Skeletal muscle tissue (tissue), 5 donors: ENCODE measurements around the gene NAALADL2. TPM values are rescaled to one million over a fixed set of nuclear protein-coding genes. Genes with fewer than 3 reads are reported as not detected.

Experiments
- H3K27ac ChIP-seq: one replicate; pipeline ENCODE4 v1.7.0; 2013; ENCODE audit warnings: mild to moderate bottlenecking, low read depth, low read length, inconsistent platforms
- H3K27me3 ChIP-seq, 3 donors: one replicate each; pipeline ENCODE4 v1.7.0; 2013; ENCODE audit warnings: low read length in 3 of 3; ENCODE audit not compliant: control insufficient read depth in 3 of 3, insufficient read depth in 3 of 3
- H3K36me3 ChIP-seq, 3 donors: one replicate each; pipeline ENCODE4 v1.7.0; 2013; ENCODE audit warnings: low read length in 3 of 3; ENCODE audit not compliant: control insufficient read depth in 3 of 3, insufficient read depth in 3 of 3
- H3K4me1 ChIP-seq, 3 donors: one replicate each; pipeline ENCODE4 v1.7.0; 2013; ENCODE audit warnings: low read length in 3 of 3, mild to moderate bottlenecking in 3 of 3; ENCODE audit not compliant: control insufficient read depth in 3 of 3, insufficient read depth in 3 of 3
- H3K4me3 ChIP-seq, 3 donors: one replicate each; pipeline ENCODE4 v1.7.0; 2013; ENCODE audit warnings: low read length in 3 of 3
- H3K9ac ChIP-seq, 3 donors: one replicate each; pipeline ENCODE4 v1.7.0; 2013; ENCODE audit warnings: low read length in 3 of 3, mild to moderate bottlenecking in 3 of 3, moderate library complexity in 2 of 3, low read depth in 1 of 3
- H3K9me3 ChIP-seq, 3 donors: one replicate each; pipeline ENCODE4 v1.7.0; 2013; ENCODE audit warnings: low read length in 3 of 3; ENCODE audit not compliant: control insufficient read depth in 3 of 3
- small RNA-seq: library from RNA; depleted of rRNA; stranded (forward); fragments of <200 nt; gene quantifications from one replicate; pipeline ENCODE3, GENCODE V24; 2014
- total RNA-seq: library from RNA; depleted of rRNA; stranded (reverse); fragments of >200 nt; gene quantifications from one replicate; pipeline ENCODE4 v1.2.3, GENCODE V29; 2014
- donor health status: Osteomylitis.

The NAALADL2 gene
- total RNA-seq, 1 donor from 2014 or later, result 17.7 TPM

GRCh38 chr3:175839366-175840005 lies 980.4 kb downstream of the NAALADL2 start:
- no peak overlapping the region for H3K9ac ChIP-seq
- no peaks in the 10 kb centered on the region for H3K36me3 ChIP-seq
- no peaks in the 10 kb centered on the region for H3K4me1 ChIP-seq
- H3K4me3 ChIP-seq, result no peak overlapping the region
- H3K9me3 ChIP-seq, result no peaks in the 10 kb centered on the region
- no peaks in the 10 kb centered on the region for H3K27me3 ChIP-seq
- no peak overlapping the region for H3K27ac ChIP-seq

GRCh38 chr3:175851541-175851940 lies 992.4 kb downstream of the NAALADL2 start:
- Histone ChIP-seq H3K4me1 (no peaks in the 10 kb centered on the region), H3K36me3 (no peaks in the 10 kb centered on the region), H3K27ac (no peak overlapping the region)

GRCh38 chr3:175852560-175852959 lies 993.4 kb downstream of the NAALADL2 start:
- Histone ChIP-seq H3K27me3 (no peaks in the 10 kb centered on the region), H3K9ac (no peak overlapping the region), H3K36me3 (no peaks in the 10 kb centered on the region), H3K27ac (no peak overlapping the region), H3K9me3 (no peaks in the 10 kb centered on the region), H3K4me1 (no peaks in the 10 kb centered on the region), H3K4me3 (no peak overlapping the region)

More at GRCh38 chr3:175851541-175851940, 992.4 kb downstream of the NAALADL2 start:
- Histone ChIP-seq H3K9ac (no peak overlapping the region), H3K9me3 (no peaks in the 10 kb centered on the region), H3K4me3 (no peak overlapping the region), H3K27me3 (no peaks in the 10 kb centered on the region)

GRCh38 chr3:175857666-175858270 lies 998.6 kb downstream of the NAALADL2 start:
- Histone ChIP-seq H3K4me3 (no peak overlapping the region), H3K27me3 (no peaks in the 10 kb centered on the region), H3K9ac (no peak overlapping the region), H3K9me3 (no peaks in the 10 kb centered on the region), H3K36me3 (no peaks in the 10 kb centered on the region), H3K27ac (no peak overlapping the region), H3K4me1 (no peaks in the 10 kb centered on the region)

Small RNA genes within 50 kb of the gene (small RNA-seq; reads per million reads assigned to genes)
- gene MIR4789 (not detected), gene RNU4-91P (not detected), gene RNU6-1233P (not detected), gene RNU6-1317P (not detected)
